ENCODE measurements around the gene IRF6.

The IRF6 gene

GRCh38 chr1:209835782-209836298, 29.9 kb upstream of the IRF6 start:
- Histone ChIP-seq H3K27ac (ENCODE audit: insufficient read depth in 1 of 2, low read depth in 1 of 2, low read length in 2 of 2, poor library complexity in 1 of 2, severe bottlenecking in 2 of 2) (no peak overlapping the region), H3K4me3 (ENCODE audit: control insufficient read depth in 1 of 7, extremely low read depth in 1 of 7, insufficient read depth in 4 of 7, low read depth in 2 of 7, low read length in 6 of 7) (no peak overlapping the region), H3K36me3 (ENCODE audit: control insufficient read depth in 4 of 4, insufficient read depth in 4 of 4, low read length in 3 of 4) (peaks cover 37 to 92% (median 65%) of the 10 kb centered on the region in 4 experiments), H3K4me1 (ENCODE audit: control extremely low read depth in 1 of 4, control insufficient read depth in 4 of 4, insufficient read depth in 4 of 4, low read length in 3 of 4) (no peaks in the 10 kb centered on the region), H3K9me3 (ENCODE audit: control extremely low read depth in 1 of 5, control insufficient read depth in 4 of 5, insufficient read depth in 2 of 5, low read depth in 1 of 5, low read length in 4 of 5) (no peaks in the 10 kb centered on the region), H3K27me3 (replicated peaks in 2 of 5; ENCODE audit: control insufficient read depth in 4 of 5, insufficient read depth in 5 of 5, low read length in 4 of 5) (no peaks in the 10 kb centered on the region)
- CTCF ChIA-PET, result no interaction called here
- no peak for DNase-seq
- POLR2A ChIA-PET, result no interaction called here

- DNase-seq, result no peak
These were observed 25.7 kb upstream of the IRF6 start for GRCh38 chr1:209831615-209832014.

DNA sequence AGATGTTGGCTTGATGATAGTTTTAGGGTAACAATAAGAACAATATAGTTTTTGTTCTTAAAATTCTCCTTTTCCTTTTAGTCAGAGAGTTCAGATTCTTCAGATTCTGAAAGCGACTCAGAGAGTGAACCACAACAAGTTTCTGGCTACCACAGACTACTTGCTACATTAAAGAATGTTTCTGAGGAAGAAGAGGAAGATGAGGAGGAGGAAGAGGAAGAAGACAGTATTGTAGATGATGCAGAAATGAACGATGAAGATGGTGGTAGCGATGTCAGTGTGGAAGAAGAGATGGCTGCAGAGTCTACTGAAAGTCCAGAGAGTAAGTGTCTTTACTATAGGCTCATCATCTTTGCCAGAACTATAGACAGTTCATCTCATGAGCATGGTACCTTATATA, 24.8 kb upstream of the IRF6 start:
- CTCF ChIA-PET, result interaction anchor here (1.5 kb wide), 1 partner anchor 16 kb away, joined by 3 read pairs; no protein-coding TSS in a partner anchor
- H3K27me3 ChIP-seq (replicated peaks in 2 of 5; ENCODE audit: control insufficient read depth in 4 of 5, insufficient read depth in 5 of 5, low read length in 4 of 5), result no peaks in the 10 kb centered on the region
- H3K27ac ChIP-seq (ENCODE audit: insufficient read depth in 1 of 2, low read depth in 1 of 2, low read length in 2 of 2, poor library complexity in 1 of 2, severe bottlenecking in 2 of 2), result no peak overlapping the region
- peaks cover 0 to 10% (median 7%) of the 10 kb centered on the region in 4 experiments for H3K4me1 ChIP-seq (ENCODE audit: control extremely low read depth in 1 of 4, control insufficient read depth in 4 of 4, insufficient read depth in 4 of 4, low read length in 3 of 4)
- no peak for DNase-seq
- 89% methylated on average over 3 of the region's 3 CpGs for WGBS (ENCODE audit: insufficient coverage)
- POLR2A ChIA-PET, result no interaction called here
- H3K9me3 ChIP-seq (ENCODE audit: control extremely low read depth in 1 of 5, control insufficient read depth in 4 of 5, insufficient read depth in 2 of 5, low read depth in 1 of 5, low read length in 4 of 5), result no peaks in the 10 kb centered on the region
- H3K4me3 ChIP-seq (ENCODE audit: control insufficient read depth in 1 of 7, extremely low read depth in 1 of 7, insufficient read depth in 4 of 7, low read depth in 2 of 7, low read length in 6 of 7), result no peak overlapping the region
- H3K36me3 ChIP-seq (ENCODE audit: control insufficient read depth in 4 of 4, insufficient read depth in 4 of 4, low read length in 3 of 4), result peaks cover 18 to 45% (median 35%) of the 10 kb centered on the region in 4 experiments

More at GRCh38 chr1:209831615-209832014, 25.7 kb upstream of the IRF6 start:
- no CpG with 5 or more reads among the region's 1 CpG for WGBS (ENCODE audit: insufficient coverage)
- Histone ChIP-seq H3K4me1 (ENCODE audit: control extremely low read depth in 1 of 4, control insufficient read depth in 4 of 4, insufficient read depth in 4 of 4, low read length in 3 of 4) (peaks cover 0 to 10% (median 7%) of the 10 kb centered on the region in 4 experiments), H3K4me3 (ENCODE audit: control insufficient read depth in 1 of 7, extremely low read depth in 1 of 7, insufficient read depth in 4 of 7, low read depth in 2 of 7, low read length in 6 of 7) (no peak overlapping the region), H3K27ac (ENCODE audit: insufficient read depth in 1 of 2, low read depth in 1 of 2, low read length in 2 of 2, poor library complexity in 1 of 2, severe bottlenecking in 2 of 2) (no peak overlapping the region), H3K36me3 (ENCODE audit: control insufficient read depth in 4 of 4, insufficient read depth in 4 of 4, low read length in 3 of 4) (peaks cover 24 to 54% (median 38%) of the 10 kb centered on the region in 4 experiments), H3K9me3 (ENCODE audit: control extremely low read depth in 1 of 5, control insufficient read depth in 4 of 5, insufficient read depth in 2 of 5, low read depth in 1 of 5, low read length in 4 of 5) (no peaks in the 10 kb centered on the region), H3K27me3 (replicated peaks in 2 of 5; ENCODE audit: control insufficient read depth in 4 of 5, insufficient read depth in 5 of 5, low read length in 4 of 5) (no peaks in the 10 kb centered on the region)
- ChIA-PET POLR2A (no interaction called here), CTCF (interaction anchor here (0.6 to 1.5 kb wide), 2 partner anchors 8 to 16 kb away, joined by 3 read pairs; no protein-coding TSS in a partner anchor)

DNA sequence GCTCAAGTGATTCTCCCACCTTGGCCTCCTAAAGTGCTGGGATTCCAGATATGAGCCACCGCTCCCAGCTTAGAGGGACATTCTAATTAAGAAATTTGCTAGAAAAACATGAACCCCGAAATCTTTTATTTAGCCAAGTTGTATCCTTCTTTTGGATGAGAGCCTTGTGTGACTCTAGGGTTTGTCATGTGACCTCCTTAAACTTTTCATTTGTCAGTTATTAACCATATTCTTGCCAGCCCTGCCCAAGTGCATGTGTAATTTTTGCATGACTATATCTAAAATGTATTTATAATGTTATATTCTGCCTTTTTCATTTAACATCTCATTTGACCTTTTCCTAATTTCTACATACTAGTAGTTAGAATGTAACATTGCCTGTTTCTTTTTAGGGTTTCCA, 23.8 kb upstream of the IRF6 start:
- Histone ChIP-seq H3K27ac (ENCODE audit: insufficient read depth in 1 of 2, low read depth in 1 of 2, low read length in 2 of 2, poor library complexity in 1 of 2, severe bottlenecking in 2 of 2) (no peak overlapping the region), H3K4me1 (ENCODE audit: control extremely low read depth in 1 of 4, control insufficient read depth in 4 of 4, insufficient read depth in 4 of 4, low read length in 3 of 4) (peaks cover 0 to 10% (median 7%) of the 10 kb centered on the region in 4 experiments), H3K36me3 (ENCODE audit: control insufficient read depth in 4 of 4, insufficient read depth in 4 of 4, low read length in 3 of 4) (peaks cover 15 to 35% (median 27%) of the 10 kb centered on the region in 4 experiments), H3K27me3 (replicated peaks in 2 of 5; ENCODE audit: control insufficient read depth in 4 of 5, insufficient read depth in 5 of 5, low read length in 4 of 5) (no peaks in the 10 kb centered on the region), H3K9me3 (ENCODE audit: control extremely low read depth in 1 of 5, control insufficient read depth in 4 of 5, insufficient read depth in 2 of 5, low read depth in 1 of 5, low read length in 4 of 5) (no peaks in the 10 kb centered on the region), H3K4me3 (ENCODE audit: control insufficient read depth in 1 of 7, extremely low read depth in 1 of 7, insufficient read depth in 4 of 7, low read depth in 2 of 7, low read length in 6 of 7) (no peak overlapping the region)
- DNase-seq, result no peak
- ChIA-PET POLR2A (no interaction called here), CTCF (no interaction called here)
- WGBS (ENCODE audit: insufficient coverage), result no CpG with 5 or more reads among the region's 2 CpGs

GRCh38 chr1:209827384-209828262, 21.7 kb upstream of the IRF6 start, which contains the start of gene UTP25:
TSS of gene UTP25 (plus strand) at chr1:209827972. CDS start at chr1:209828064, 92 bp downstream.
- 10% methylated on average over 35 of the region's 51 CpGs for WGBS (ENCODE audit: insufficient coverage)
- peaks cover 7 to 14% (median 12%) of the 10 kb centered on the region in 4 experiments for H3K36me3 ChIP-seq (ENCODE audit: control insufficient read depth in 4 of 4, insufficient read depth in 4 of 4, low read length in 3 of 4)
- ChIA-PET POLR2A (no interaction called here), CTCF (interaction anchor here (0.8 to 11.4 kb wide), 4 partner anchors 17 to 154 kb away, joined by 3 to 106 read pairs (median 4); partner anchors contain the start of genes C1orf74 and IRF6)
- H3K27ac ChIP-seq (ENCODE audit: insufficient read depth in 1 of 2, low read depth in 1 of 2, low read length in 2 of 2, poor library complexity in 1 of 2, severe bottlenecking in 2 of 2), result peak within 1 kb of the TSS in 1 of 2 experiments; percentile 70
- H3K9me3 ChIP-seq (ENCODE audit: control extremely low read depth in 1 of 5, control insufficient read depth in 4 of 5, insufficient read depth in 2 of 5, low read depth in 1 of 5, low read length in 4 of 5), result no peaks in the 10 kb centered on the region
- H3K4me3 ChIP-seq (ENCODE audit: control insufficient read depth in 1 of 7, extremely low read depth in 1 of 7, insufficient read depth in 4 of 7, low read depth in 2 of 7, low read length in 6 of 7), result peak within 1 kb of the TSS; percentile 75 to 91 (median 85)
- peak; percentile 98 to 99 (median 99) for DNase-seq
- no peaks in the 10 kb centered on the region for H3K27me3 ChIP-seq (replicated peaks in 2 of 5; ENCODE audit: control insufficient read depth in 4 of 5, insufficient read depth in 5 of 5, low read length in 4 of 5)
- peaks cover 0 to 15% (median 7%) of the 10 kb centered on the region in 4 experiments for H3K4me1 ChIP-seq (ENCODE audit: control extremely low read depth in 1 of 4, control insufficient read depth in 4 of 4, insufficient read depth in 4 of 4, low read length in 3 of 4)

DNA sequence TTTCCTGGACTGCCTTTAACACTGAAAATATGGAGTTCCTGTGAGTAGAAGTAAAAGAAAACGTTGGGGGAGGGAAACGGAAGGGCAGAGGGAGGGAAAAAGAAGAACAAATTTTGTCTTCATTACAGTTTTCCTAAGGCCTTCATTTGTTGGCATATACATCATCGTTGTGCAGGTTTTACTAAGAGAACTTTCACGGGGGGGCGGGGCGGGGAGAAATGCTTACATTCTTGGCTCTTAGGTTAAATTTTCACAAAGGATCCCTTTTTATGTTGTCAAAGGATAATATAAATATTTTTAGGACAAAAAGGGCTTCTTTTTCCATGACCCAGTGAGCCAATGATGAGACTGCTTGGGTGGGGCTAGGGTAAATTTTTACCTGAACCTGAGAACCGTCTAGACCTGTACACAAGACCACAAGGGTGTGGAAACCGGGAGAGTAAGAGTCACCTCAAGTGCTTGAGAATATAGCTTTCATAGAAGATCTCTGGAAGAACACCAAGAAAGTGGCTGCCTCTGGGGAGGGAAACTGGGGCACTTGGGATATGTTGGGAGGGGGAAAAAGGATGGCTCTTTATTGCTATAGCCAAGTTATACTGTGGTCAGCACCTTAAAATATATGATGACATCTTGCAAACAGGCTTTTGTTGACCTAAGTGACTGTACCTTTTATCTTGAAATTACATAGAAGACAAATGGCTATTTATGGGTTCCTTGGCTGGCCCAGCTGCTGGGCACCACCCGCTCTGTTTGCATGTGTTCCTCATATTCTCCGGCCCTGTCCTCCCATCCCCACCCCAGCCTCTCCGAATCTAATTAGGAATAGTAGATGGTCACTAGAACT, 19.9 kb upstream of the IRF6 start:
- no peak for DNase-seq
- WGBS (ENCODE audit: insufficient coverage), result 96% methylated on average over 7 of the region's 11 CpGs
- Histone ChIP-seq H3K4me3 (ENCODE audit: control insufficient read depth in 1 of 7, extremely low read depth in 1 of 7, insufficient read depth in 4 of 7, low read depth in 2 of 7, low read length in 6 of 7) (no peak overlapping the region), H3K27ac (ENCODE audit: insufficient read depth in 1 of 2, low read depth in 1 of 2, low read length in 2 of 2, poor library complexity in 1 of 2, severe bottlenecking in 2 of 2) (no peak overlapping the region), H3K27me3 (replicated peaks in 2 of 5; ENCODE audit: control insufficient read depth in 4 of 5, insufficient read depth in 5 of 5, low read length in 4 of 5) (peaks cover 0 to 3% (median 1%) of the 10 kb centered on the region in 5 experiments), H3K9me3 (ENCODE audit: control extremely low read depth in 1 of 5, control insufficient read depth in 4 of 5, insufficient read depth in 2 of 5, low read depth in 1 of 5, low read length in 4 of 5) (no peaks in the 10 kb centered on the region), H3K4me1 (ENCODE audit: control extremely low read depth in 1 of 4, control insufficient read depth in 4 of 4, insufficient read depth in 4 of 4, low read length in 3 of 4) (peaks cover 0 to 15% (median 7%) of the 10 kb centered on the region in 4 experiments), H3K36me3 (ENCODE audit: control insufficient read depth in 4 of 4, insufficient read depth in 4 of 4, low read length in 3 of 4) (peaks cover 1 to 9% (median 2%) of the 10 kb centered on the region in 4 experiments)
- POLR2A ChIA-PET, result no interaction called here
- CTCF ChIA-PET, result interaction anchor here (2.1 to 11.4 kb wide), 2 partner anchors 15 to 77 kb away, joined by 6 to 106 read pairs; partner anchors contain the start of gene IRF6

All from common myeloid progenitor, CD34-positive (primary cell).